ENCODE results near the gene KAT6B.

The KAT6B gene

DNA sequence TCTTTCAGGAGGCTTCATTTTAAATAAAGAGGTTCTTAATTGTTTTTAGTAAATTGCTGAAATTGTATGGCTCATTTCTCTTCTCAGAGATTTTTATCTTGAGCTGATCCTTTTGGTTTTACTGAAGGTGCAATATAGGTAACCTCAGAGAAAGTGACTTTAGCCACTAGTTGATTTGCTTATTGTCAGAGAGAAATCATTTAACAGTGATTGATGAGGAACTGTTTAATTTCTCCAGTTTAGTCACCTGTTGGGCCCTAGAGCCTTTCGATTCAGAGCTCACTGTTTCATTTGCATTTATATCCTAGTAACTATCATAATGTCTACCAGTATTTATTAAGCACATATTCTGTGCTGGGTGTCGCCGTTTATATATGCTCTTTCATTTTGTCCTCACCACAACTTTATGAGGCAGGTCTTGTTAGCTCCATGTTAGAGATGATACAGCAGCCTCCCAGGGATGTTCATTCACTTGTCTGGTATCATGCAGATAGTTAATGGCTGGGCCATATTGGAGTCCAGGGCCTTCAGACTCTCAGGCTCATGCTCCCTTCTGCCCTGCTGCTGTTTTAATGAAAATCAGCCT, 42.1 kb downstream of the KAT6B start:
- Histone ChIP-seq H3K4me3 (ENCODE audit: low read depth, low read length) (no peak overlapping the region), H3K36me3 (ENCODE audit: control insufficient read depth in 2 of 2, insufficient read depth in 1 of 2, low read length in 2 of 2) (no peaks in the 10 kb centered on the region), H3K27ac (ENCODE audit: extremely low read depth, low read depth, low read length) (no peak overlapping the region), H3K4me1 (ENCODE audit: control insufficient read depth, insufficient read depth, low read length) (peaks cover 9% of the 10 kb centered on the region), H3K9me3 (ENCODE audit: control insufficient read depth, insufficient read depth, low read depth, low read length) (no peaks in the 10 kb centered on the region)
- CTCF ChIA-PET: interaction anchor here (0.5 to 1.2 kb wide), 5 partner anchors 11 to 1052 kb away, joined by 3 read pairs; no protein-coding TSS in a partner anchor
- TF ChIP-seq ZNF324 (tag by site-specific recombination; IDR thresholded peaks at IDR 0.05): no peak
- TF ChIP-seq, protein P1, sequence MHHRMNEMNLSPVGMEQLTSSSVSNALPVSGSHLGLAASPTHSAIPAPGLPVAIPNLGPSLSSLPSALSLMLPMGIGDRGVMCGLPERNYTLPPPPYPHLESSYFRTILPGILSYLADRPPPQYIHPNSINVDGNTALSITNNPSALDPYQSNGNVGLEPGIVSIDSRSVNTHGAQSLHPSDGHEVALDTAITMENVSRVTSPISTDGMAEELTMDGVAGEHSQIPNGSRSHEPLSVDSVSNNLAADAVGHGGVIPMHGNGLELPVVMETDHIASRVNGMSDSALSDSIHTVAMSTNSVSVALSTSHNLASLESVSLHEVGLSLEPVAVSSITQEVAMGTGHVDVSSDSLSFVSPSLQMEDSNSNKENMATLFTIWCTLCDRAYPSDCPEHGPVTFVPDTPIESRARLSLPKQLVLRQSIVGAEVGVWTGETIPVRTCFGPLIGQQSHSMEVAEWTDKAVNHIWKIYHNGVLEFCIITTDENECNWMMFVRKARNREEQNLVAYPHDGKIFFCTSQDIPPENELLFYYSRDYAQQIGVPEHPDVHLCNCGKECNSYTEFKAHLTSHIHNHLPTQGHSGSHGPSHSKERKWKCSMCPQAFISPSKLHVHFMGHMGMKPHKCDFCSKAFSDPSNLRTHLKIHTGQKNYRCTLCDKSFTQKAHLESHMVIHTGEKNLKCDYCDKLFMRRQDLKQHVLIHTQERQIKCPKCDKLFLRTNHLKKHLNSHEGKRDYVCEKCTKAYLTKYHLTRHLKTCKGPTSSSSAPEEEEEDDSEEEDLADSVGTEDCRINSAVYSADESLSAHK (tag by site-specific recombination; IDR thresholded peaks at IDR 0.05): no peak
- 0 out of 2 replicates have a peak, but pooled peaks have one; percentile 37 for TF ChIP-seq ZNF664 (tag by site-specific recombination; IDR thresholded peaks at IDR 0.05)
- peak; percentile 64 for TF ChIP-seq SCRT2 (tag by site-specific recombination; IDR thresholded peaks at IDR 0.05)
- POLR2A ChIA-PET: no interaction called here

DNA sequence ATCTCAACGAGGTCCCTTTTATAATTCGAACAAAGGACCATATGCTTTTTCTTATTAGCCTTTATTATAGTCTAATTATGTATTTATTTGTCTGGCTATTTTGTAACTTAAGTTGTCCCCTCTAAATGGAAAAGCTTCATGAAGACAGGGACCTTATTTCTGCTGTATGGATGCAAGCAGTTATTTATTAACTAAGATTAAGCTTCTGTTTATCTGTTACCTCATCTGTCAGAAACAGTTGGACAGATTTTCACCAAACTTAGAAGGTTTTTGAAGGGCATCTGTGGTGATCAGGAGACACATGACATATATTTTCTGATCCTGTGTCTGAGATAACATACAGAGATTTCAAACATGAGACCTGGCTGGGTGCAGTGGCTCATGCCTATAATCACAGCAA, 43.2 kb downstream of the KAT6B start:
- Histone ChIP-seq H3K9me3 (ENCODE audit: control insufficient read depth, insufficient read depth, low read depth, low read length) (no peaks in the 10 kb centered on the region), H3K36me3 (ENCODE audit: control insufficient read depth in 2 of 2, insufficient read depth in 1 of 2, low read length in 2 of 2) (no peaks in the 10 kb centered on the region), H3K27ac (ENCODE audit: extremely low read depth, low read depth, low read length) (no peak overlapping the region), H3K4me1 (ENCODE audit: control insufficient read depth, insufficient read depth, low read length) (peaks cover 7% of the 10 kb centered on the region), H3K4me3 (ENCODE audit: low read depth, low read length) (no peak overlapping the region)
- CTCF ChIA-PET: no interaction called here
- POLR2A ChIA-PET: no interaction called here
- TF ChIP-seq ZNF677 (tag by site-specific recombination; IDR thresholded peaks at IDR 0.05) (no peak), TRIM28 (IDR thresholded peaks at IDR 0.05; ENCODE audit: borderline replicate concordance, low read length) (no peak), FEZF1 (tag by site-specific recombination; IDR thresholded peaks at IDR 0.05) (no peak), ZNF621 (tag by site-specific recombination; IDR thresholded peaks at IDR 0.05) (no peak)
- TF ChIP-seq, protein P2, sequence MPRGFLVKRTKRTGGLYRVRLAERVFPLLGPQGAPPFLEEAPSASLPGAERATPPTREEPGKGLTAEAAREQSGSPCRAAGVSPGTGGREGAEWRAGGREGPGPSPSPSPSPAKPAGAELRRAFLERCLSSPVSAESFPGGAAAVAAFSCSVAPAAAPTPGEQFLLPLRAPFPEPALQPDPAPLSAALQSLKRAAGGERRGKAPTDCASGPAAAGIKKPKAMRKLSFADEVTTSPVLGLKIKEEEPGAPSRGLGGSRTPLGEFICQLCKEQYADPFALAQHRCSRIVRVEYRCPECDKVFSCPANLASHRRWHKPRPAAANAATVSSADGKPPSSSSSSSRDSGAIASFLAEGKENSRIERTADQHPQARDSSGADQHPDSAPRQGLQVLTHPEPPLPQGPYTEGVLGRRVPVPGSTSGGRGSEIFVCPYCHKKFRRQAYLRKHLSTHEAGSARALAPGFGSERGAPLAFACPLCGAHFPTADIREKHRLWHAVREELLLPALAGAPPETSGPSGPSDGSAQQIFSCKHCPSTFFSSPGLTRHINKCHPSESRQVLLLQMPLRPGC (tag by site-specific recombination; IDR thresholded peaks at IDR 0.05): no peak

DNA sequence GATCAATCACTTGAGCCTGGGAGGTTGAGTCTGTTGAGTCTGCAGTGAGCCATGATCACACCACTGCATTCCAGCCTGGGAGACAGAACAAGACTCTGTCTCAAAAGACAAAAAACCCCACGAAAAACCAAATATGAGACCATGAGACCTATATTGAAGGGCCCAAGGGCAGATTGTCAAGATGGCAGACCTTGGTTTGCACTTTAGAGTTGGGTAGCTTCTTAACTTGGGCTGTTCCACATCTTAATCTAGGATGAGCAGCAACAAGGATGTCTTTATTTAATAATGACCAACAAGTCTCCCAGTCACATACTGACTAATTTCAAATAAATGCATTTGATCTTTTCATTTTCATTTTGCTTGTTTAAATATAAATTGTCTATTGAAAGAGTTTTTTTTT, 43.8 kb downstream of the KAT6B start:
- no peaks in the 10 kb centered on the region for H3K9me3 ChIP-seq (ENCODE audit: control insufficient read depth, insufficient read depth, low read depth, low read length)
- H3K27ac ChIP-seq (ENCODE audit: extremely low read depth, low read depth, low read length): no peak overlapping the region
- no peaks in the 10 kb centered on the region for H3K36me3 ChIP-seq (ENCODE audit: control insufficient read depth in 2 of 2, insufficient read depth in 1 of 2, low read length in 2 of 2)
- ChIA-PET POLR2A (no interaction called here), CTCF (no interaction called here)
- H3K4me1 ChIP-seq (ENCODE audit: control insufficient read depth, insufficient read depth, low read length): peaks cover 9% of the 10 kb centered on the region
- no peak overlapping the region for H3K4me3 ChIP-seq (ENCODE audit: low read depth, low read length)
- TF ChIP-seq ZNF426 (tag by site-specific recombination; IDR thresholded peaks at IDR 0.05) (no peak), ZNF626 (tag by site-specific recombination; IDR thresholded peaks at IDR 0.05) (no peak), ZEB2 (tag by site-specific recombination; IDR thresholded peaks at IDR 0.05) (no peak), ZNF214 (tag by site-specific recombination; IDR thresholded peaks at IDR 0.05; ENCODE audit: borderline replicate concordance) (no peak), ZXDB (tag by site-specific recombination; IDR thresholded peaks at IDR 0.05) (no peak), GLIS2 (tag by site-specific recombination; IDR thresholded peaks at IDR 0.05) (no peak), ZNF791 (tag by site-specific recombination; IDR thresholded peaks at IDR 0.05) (no peak), ZNF48 (tag by site-specific recombination; IDR thresholded peaks at IDR 0.05) (no peak), ZNF354C (tag by site-specific recombination; IDR thresholded peaks at IDR 0.05; ENCODE audit: borderline replicate concordance, low read depth) (no peak), SP7 (tag by site-specific recombination; IDR thresholded peaks at IDR 0.05) (no peak), ZNF514 (tag by site-specific recombination; IDR thresholded peaks at IDR 0.05) (no peak), ZNF138 (tag by site-specific recombination; IDR thresholded peaks at IDR 0.05; ENCODE audit: borderline replicate concordance) (no peak)
- TF ChIP-seq, protein P3, sequence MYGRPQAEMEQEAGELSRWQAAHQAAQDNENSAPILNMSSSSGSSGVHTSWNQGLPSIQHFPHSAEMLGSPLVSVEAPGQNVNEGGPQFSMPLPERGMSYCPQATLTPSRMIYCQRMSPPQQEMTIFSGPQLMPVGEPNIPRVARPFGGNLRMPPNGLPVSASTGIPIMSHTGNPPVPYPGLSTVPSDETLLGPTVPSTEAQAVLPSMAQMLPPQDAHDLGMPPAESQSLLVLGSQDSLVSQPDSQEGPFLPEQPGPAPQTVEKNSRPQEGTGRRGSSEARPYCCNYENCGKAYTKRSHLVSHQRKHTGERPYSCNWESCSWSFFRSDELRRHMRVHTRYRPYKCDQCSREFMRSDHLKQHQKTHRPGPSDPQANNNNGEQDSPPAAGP (tag by site-specific recombination; IDR thresholded peaks at IDR 0.05): no peak
- TF ChIP-seq, protein P4, sequence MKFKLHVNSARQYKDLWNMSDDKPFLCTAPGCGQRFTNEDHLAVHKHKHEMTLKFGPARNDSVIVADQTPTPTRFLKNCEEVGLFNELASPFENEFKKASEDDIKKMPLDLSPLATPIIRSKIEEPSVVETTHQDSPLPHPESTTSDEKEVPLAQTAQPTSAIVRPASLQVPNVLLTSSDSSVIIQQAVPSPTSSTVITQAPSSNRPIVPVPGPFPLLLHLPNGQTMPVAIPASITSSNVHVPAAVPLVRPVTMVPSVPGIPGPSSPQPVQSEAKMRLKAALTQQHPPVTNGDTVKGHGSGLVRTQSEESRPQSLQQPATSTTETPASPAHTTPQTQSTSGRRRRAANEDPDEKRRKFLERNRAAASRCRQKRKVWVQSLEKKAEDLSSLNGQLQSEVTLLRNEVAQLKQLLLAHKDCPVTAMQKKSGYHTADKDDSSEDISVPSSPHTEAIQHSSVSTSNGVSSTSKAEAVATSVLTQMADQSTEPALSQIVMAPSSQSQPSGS (tag by site-specific recombination; IDR thresholded peaks at IDR 0.05; ENCODE audit: low read depth): no peak
- TF ChIP-seq, protein P5, sequence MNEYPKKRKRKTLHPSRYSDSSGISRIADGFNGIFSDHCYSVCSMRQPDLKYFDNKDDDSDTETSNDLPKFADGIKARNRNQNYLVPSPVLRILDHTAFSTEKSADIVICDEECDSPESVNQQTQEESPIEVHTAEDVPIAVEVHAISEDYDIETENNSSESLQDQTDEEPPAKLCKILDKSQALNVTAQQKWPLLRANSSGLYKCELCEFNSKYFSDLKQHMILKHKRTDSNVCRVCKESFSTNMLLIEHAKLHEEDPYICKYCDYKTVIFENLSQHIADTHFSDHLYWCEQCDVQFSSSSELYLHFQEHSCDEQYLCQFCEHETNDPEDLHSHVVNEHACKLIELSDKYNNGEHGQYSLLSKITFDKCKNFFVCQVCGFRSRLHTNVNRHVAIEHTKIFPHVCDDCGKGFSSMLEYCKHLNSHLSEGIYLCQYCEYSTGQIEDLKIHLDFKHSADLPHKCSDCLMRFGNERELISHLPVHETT (tag by site-specific recombination; IDR thresholded peaks at IDR 0.05): no peak
- TF ChIP-seq, protein P6, sequence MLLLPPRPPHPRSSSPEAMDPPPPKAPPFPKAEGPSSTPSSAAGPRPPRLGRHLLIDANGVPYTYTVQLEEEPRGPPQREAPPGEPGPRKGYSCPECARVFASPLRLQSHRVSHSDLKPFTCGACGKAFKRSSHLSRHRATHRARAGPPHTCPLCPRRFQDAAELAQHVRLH (tag by site-specific recombination; IDR thresholded peaks at IDR 0.05): no peak

Measured in HEK293 (cell line).